K562 (cell line): Measurements from ENCODE around the gene TMCO2. TPM values are rescaled to one million over a fixed set of nuclear protein-coding genes. Genes with fewer than 3 reads are reported as not detected.

ENCODE experiments used
- DACH1 ChIP-seq: fragments of 450-650 bp; IDR thresholded peaks from 2 replicates; pipeline ENCODE4 v1.6.1; 2018; ENCODE audit not compliant: partially characterized antibody
- ELF1 ChIP-seq: fragments of 200-800 bp; sonication (Bioruptor generic); IDR thresholded peaks from 2 replicates; pipeline ENCODE4 v1.6.1; 2016; ENCODE audit warnings: missing genetic modification characterization, missing compliant biosample characterization
- MAFK ChIP-seq: IDR thresholded peaks from 2 replicates; pipeline ENCODE4 v1.6.1; 2011; ENCODE audit warnings: low read length, improper control_type of control experiment
- MYNN ChIP-seq, 2 experiments: sonication (generic); formaldehyde crosslinking in 1 of 2; IDR thresholded peaks; 2 replicates each; pipeline versions ENCODE4 v1.5.0 to v1.6.1; 2016 to 2020; ENCODE audit warnings: antibody characterized with exemption in 1 of 2, missing genetic modification reagents in 1 of 2
- NCOR1 ChIP-seq: fragments of 450-650 bp; IDR thresholded peaks from 2 replicates; pipeline ENCODE4 v1.6.1; 2016; ENCODE audit warnings: mild to moderate bottlenecking, moderate library complexity
- NFRKB ChIP-seq: fragments of 450-650 bp; IDR thresholded peaks from 2 replicates; pipeline ENCODE4 v1.6.1; 2016; ENCODE audit warnings: low read depth
- SLC30A9 ChIP-seq: fragments of 250-450 bp; sonication (Bioruptor Pico); IDR thresholded peaks from 2 replicates; pipeline ENCODE4 v1.8.0; 2022; ENCODE audit warnings: mild to moderate bottlenecking, moderate library complexity
- SP1 ChIP-seq: sonication (generic); formaldehyde crosslinking; IDR thresholded peaks from 2 replicates; pipeline ENCODE4 v1.8.1; 2022; ENCODE audit warnings: mild to moderate bottlenecking, missing genetic modification reagents
- TAL1 ChIP-seq: fragments of 450-650 bp; IDR thresholded peaks from 2 replicates; pipeline ENCODE4 v1.6.1; 2016; ENCODE audit warnings: mild to moderate bottlenecking
- TCFL5 ChIP-seq: fragments of 250-450 bp; sonication (Bioruptor Pico); conservative IDR thresholded peaks from 2 replicates; pipeline ENCODE4 v1.6.1; 2021; ENCODE audit warnings: mild to moderate bottlenecking, moderate library complexity, matching md5 sums
- TEAD4 ChIP-seq, 2 experiments: sonication (generic) in 1 of 2; formaldehyde crosslinking in 1 of 2; IDR thresholded peaks; 2 replicates each; pipeline versions ENCODE4 v1.6.1 to v1.8.0; 2012 to 2022; ENCODE audit warnings: borderline replicate concordance in 1 of 2, inconsistent platforms in 1 of 2, low read length in 1 of 2, mild to moderate bottlenecking in 1 of 2, missing genetic modification reagents in 1 of 2
- TRIM24 ChIP-seq, 2 experiments: fragments of 450-650 bp; IDR thresholded peaks; 2 replicates each; pipeline ENCODE4 v1.6.1; 2016
- ZC3H4 ChIP-seq: sonication (generic); formaldehyde crosslinking; IDR thresholded peaks from 2 replicates; pipeline ENCODE4 v1.9.0; 2021; ENCODE audit warnings: missing genetic modification reagents, borderline replicate concordance
- ZNF146 ChIP-seq: IDR thresholded peaks from one replicate; pipeline ENCODE4 v1.6.1; 2018; ENCODE audit warnings: missing compliant biosample characterization; ENCODE audit not compliant: unreplicated experiment
- ZNF324 ChIP-seq: fragments of 250-450 bp; sonication (Bioruptor Pico); IDR thresholded peaks from 2 replicates; pipeline ENCODE4 v1.4.0; 2020; ENCODE audit warnings: mild to moderate bottlenecking
- polyA plus RNA-seq, 8 experiments: library from polyadenylated mRNA; depleted of rRNA in 4 of 8; stranded (reverse) in 5 of 8; unstranded in 3 of 8; fragments of >200 nt; fragmentation: Nextera tagmentation in 2 of 8; fragmentation: Illumina TruSeq in 1 of 8; extraction: Ambion mirVana in 2 of 8; extraction: Trizol in 1 of 8; gene quantifications; 2 replicates each; pipeline versions ENCODE4 v1.2.1 to v1.2.3, GENCODE V29; 2011 to 2014; ENCODE audit warnings: inconsistent platforms in 1 of 8, missing spikeins in 1 of 8
- total RNA-seq, 7 experiments: library from RNA; depleted of rRNA in 6 of 7; stranded (reverse); fragments of >200 nt in 6 of 7; fragmentation: Illumina TruSeq in 2 of 7; extraction: Trizol in 2 of 7; gene quantifications; 2 replicates each; pipeline versions ENCODE4 v1.2.1 to v1.2.3, GENCODE V29; 2011 to 2021; ENCODE audit warnings: low replicate concordance in 1 of 7
- TF ChIP-seq, protein P1 (sequence below), 2 experiments: fragments of 450-650 bp in 1 of 2; sonication (generic) in 1 of 2; formaldehyde crosslinking; conservative IDR thresholded peaks; 2 replicates each; pipeline versions ENCODE4 v1.4.0 to v1.8.1; 2020 to 2022; ENCODE audit warnings: mild to moderate bottlenecking in 1 of 2, missing genetic modification reagents in 1 of 2
- TF ChIP-seq, protein P2 (sequence below), 2 experiments: IDR thresholded peaks; 2 replicates each; pipeline ENCODE4 v1.6.1; 2011; ENCODE audit warnings: borderline replicate concordance in 1 of 2, control low read depth in 1 of 2, low read depth in 1 of 2, low read length in 1 of 2, mild to moderate bottlenecking in 1 of 2, mixed read lengths in 1 of 2, moderate library complexity in 1 of 2; ENCODE audit not compliant: insufficient read depth in 1 of 2, insufficient read length in 1 of 2, poor library complexity in 1 of 2, severe bottlenecking in 1 of 2; ENCODE audit errors: extremely low read depth in 1 of 2
- TF ChIP-seq, protein P3 (sequence below): fragments of 200-400 bp; formaldehyde crosslinking; IDR thresholded peaks from 2 replicates; pipeline ENCODE4 v1.6.1; 2017; ENCODE audit warnings: mild to moderate bottlenecking, low read depth, low read length, moderate library complexity
- TF ChIP-seq, protein P4 (sequence below): sonication (generic); IDR thresholded peaks from 2 replicates; pipeline ENCODE4 v1.6.1; 2016
- TF ChIP-seq, protein P5 (sequence below): sonication (generic); formaldehyde crosslinking; IDR thresholded peaks from 2 replicates; pipeline ENCODE4 v1.8.0; 2022; ENCODE audit warnings: mild to moderate bottlenecking, low read depth, missing genetic modification reagents

The TMCO2 gene
- total and polyA plus RNA-seq, 9 of the 15 experiments (the other 6 are each of a cell fraction or from before 2014, with no cell fraction given): not detected

DNA sequence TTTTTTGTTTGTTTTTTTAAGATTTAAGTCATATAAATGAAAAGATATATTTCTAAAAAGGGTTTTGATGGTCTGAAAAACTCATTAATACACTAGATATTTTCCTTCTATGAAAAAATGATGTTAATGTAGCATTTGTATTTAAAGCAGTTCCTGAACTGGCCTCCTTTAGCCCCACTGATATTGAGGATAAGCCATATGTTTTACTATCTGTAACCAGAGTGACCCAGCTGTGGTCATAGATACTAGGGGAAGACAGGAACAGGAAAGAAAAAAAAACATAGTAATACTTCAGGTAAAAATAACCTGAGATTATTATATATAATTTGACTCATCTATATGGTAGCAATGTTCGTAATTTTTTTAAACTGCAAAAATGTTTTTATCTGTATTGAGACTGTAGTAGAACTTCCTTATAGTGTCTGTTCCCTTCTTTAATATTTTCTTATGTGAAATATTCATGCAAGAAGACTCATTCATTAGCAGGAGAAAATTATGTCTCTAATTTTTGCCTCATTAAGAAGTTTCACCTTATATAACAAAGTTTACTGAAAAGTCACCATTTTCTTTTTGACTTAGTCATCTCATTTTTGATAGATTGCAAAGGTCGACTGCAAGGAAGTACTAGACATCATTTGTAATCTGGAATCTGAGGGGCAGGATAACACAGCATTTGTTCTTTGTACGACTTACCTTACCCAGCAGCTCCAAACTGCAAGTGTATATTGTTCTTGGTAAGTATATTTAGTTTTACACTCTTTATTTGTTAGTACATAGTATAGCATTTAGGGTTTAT, 25.6 kb upstream of the TMCO2 start (continued):
- TF ChIP-seq TCFL5 (CRISPR knock-in tag) (no peak), ELF1 (no peak), NFRKB (no peak), ZNF146 (CRISPR knock-in tag) (no peak), TRIM24 (IDR thresholded peaks at IDR 0.05) (peak in 1 of 2 experiments; percentile 63; a peak in 1 of 4 replicates), ZNF324 (CRISPR knock-in tag) (no peak), MYNN (IDR thresholded peaks at IDR 0.05) (no peak), MYNN (CRISPR knock-in tag; IDR thresholded peaks at IDR 0.05) (no peak), MAFK (no peak), DACH1 (peak; percentile 51), NCOR1 (peak; percentile 87), SP1 (CRISPR knock-in tag) (0 out of 2 replicates have a peak, but pooled peaks have one; percentile 14), SLC30A9 (CRISPR knock-in tag) (no peak), ZC3H4 (no peak), TAL1 (peak; percentile 91), TEAD4 (IDR thresholded peaks at IDR 0.05; ENCODE audit: low read length) (peak; percentile 95), TEAD4 (CRISPR knock-in tag; IDR thresholded peaks at IDR 0.05; ENCODE audit: borderline replicate concordance) (no peak)
- TF ChIP-seq, protein P1, sequence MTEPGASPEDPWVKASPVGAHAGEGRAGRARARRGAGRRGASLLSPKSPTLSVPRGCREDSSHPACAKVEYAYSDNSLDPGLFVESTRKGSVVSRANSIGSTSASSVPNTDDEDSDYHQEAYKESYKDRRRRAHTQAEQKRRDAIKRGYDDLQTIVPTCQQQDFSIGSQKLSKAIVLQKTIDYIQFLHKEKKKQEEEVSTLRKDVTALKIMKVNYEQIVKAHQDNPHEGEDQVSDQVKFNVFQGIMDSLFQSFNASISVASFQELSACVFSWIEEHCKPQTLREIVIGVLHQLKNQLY (CRISPR knock-in tag; conservative IDR thresholded peaks at IDR 0.05): no peak
- TF ChIP-seq, protein P2, sequence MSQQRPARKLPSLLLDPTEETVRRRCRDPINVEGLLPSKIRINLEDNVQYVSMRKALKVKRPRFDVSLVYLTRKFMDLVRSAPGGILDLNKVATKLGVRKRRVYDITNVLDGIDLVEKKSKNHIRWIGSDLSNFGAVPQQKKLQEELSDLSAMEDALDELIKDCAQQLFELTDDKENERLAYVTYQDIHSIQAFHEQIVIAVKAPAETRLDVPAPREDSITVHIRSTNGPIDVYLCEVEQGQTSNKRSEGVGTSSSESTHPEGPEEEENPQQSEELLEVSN (IDR thresholded peaks at IDR 0.05; ENCODE audit: borderline replicate concordance in 1 of 2, extremely low read depth in 1 of 2, insufficient read depth in 1 of 2, insufficient read length in 1 of 2, low read depth in 1 of 2, low read length in 1 of 2, poor library complexity in 1 of 2, severe bottlenecking in 1 of 2): no peak
- TF ChIP-seq, protein P3, sequence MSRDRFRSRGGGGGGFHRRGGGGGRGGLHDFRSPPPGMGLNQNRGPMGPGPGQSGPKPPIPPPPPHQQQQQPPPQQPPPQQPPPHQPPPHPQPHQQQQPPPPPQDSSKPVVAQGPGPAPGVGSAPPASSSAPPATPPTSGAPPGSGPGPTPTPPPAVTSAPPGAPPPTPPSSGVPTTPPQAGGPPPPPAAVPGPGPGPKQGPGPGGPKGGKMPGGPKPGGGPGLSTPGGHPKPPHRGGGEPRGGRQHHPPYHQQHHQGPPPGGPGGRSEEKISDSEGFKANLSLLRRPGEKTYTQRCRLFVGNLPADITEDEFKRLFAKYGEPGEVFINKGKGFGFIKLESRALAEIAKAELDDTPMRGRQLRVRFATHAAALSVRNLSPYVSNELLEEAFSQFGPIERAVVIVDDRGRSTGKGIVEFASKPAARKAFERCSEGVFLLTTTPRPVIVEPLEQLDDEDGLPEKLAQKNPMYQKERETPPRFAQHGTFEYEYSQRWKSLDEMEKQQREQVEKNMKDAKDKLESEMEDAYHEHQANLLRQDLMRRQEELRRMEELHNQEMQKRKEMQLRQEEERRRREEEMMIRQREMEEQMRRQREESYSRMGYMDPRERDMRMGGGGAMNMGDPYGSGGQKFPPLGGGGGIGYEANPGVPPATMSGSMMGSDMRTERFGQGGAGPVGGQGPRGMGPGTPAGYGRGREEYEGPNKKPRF: no peak
- TF ChIP-seq, protein P4, sequence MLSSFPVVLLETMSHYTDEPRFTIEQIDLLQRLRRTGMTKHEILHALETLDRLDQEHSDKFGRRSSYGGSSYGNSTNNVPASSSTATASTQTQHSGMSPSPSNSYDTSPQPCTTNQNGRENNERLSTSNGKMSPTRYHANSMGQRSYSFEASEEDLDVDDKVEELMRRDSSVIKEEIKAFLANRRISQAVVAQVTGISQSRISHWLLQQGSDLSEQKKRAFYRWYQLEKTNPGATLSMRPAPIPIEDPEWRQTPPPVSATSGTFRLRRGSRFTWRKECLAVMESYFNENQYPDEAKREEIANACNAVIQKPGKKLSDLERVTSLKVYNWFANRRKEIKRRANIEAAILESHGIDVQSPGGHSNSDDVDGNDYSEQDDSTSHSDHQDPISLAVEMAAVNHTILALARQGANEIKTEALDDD: peak; percentile 69
- TF ChIP-seq, protein P5, sequence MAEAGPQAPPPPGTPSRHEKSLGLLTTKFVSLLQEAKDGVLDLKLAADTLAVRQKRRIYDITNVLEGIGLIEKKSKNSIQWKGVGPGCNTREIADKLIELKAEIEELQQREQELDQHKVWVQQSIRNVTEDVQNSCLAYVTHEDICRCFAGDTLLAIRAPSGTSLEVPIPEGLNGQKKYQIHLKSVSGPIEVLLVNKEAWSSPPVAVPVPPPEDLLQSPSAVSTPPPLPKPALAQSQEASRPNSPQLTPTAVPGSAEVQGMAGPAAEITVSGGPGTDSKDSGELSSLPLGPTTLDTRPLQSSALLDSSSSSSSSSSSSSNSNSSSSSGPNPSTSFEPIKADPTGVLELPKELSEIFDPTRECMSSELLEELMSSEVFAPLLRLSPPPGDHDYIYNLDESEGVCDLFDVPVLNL (CRISPR knock-in tag): no peak
